HG03521 (cell line): ENCODE measurements around the gene CFAP97.

Experiments
- ATAC-seq: cut with Tn5 transposase; IDR thresholded peaks from one replicate; pipeline ENCODE4 v1.9.1; 2021; ENCODE audit warnings: mild to moderate bottlenecking, moderate library complexity; ENCODE audit not compliant: unreplicated experiment

The CFAP97 gene

DNA sequence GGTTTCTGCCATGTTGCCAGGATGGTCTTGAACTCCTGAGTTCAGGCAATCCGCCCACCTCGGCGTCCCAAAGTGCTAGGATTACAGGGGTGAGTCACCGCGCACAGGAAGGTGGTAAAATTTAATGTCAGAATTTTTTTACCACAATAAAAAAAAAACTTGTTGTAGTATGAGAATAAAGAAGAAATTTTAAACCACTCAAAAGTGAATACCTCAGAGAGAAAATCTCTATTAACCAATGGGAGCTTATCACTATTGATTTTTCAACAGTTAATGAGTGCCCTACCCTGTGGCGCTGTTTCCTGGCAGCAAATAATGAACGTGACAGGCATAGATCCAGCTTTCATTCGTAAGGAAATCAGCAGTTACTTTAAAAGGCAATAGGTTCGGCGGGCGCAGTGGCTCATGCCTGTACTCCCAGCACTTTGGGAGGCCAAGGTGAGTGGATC is 93.4 kb downstream of the CFAP97 start:
- ATAC-seq = no peak

DNA sequence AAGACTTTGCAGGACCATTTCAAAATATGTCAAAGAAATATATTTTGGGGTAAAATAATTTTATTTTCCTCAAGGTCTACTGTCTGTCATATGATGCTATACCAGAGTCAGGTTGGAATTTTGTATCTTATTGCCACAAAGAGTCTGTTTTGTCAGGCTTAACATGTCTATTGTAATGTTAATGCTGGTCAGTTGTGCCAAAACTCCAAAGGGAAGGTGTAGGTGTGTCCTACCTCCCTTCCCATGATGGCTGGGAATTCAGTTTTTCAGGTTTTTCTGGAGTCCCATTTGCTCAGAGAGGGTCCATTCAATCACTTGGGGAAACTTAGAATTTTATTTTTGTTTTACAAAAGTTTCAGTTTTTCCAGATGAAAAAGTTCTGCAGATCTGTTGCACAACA is 94.1 kb downstream of the CFAP97 start:
- no peak for ATAC-seq
